ENCODE data around the gene FCN2.

- TF ChIP-seq MXI1 (IDR thresholded peaks at IDR 0.05; ENCODE audit: borderline replicate concordance, low read depth, low read length): no peak
- TF ChIP-seq MAZ (IDR thresholded peaks at IDR 0.05; ENCODE audit: borderline replicate concordance, low read depth, low read length): no peak
- TF ChIP-seq CTCF (conservative IDR thresholded peaks at IDR 0.05; ENCODE audit: low read depth, low read length): no peak
These were observed 44.5 kb downstream of the FCN2 start for GRCh38 chr9:134925011-134925511.

All from IMR-90 (cell line).